Endothelial cell of umbilical vein (primary cell): ENCODE data around the gene SPTBN4. TPM values are rescaled to one million over a fixed set of nuclear protein-coding genes. Genes with fewer than 3 reads are reported as not detected.

ENCODE experiments used
- BruUV-seq: library from RNA; stranded (reverse); fragments of 400-500 nt; replicated peaks from 2 replicates; lab custom pipeline; 2021; lab: Mats Ljungman, UMichigan
- CTCF ChIA-PET: fragments of 300-600, 350-600 bp; sonication (Branson Sonifier 250); formaldehyde crosslinking; loops from one replicate; lab custom pipeline; 2021; ENCODE audit warnings: antibody characterized with exemption, inconsistent platforms; lab: Charles Lee
- POLR2A ChIA-PET: fragments of 300-600, 350-600 bp; sonication (Branson Sonifier 250); formaldehyde crosslinking; loops from one replicate; lab custom pipeline; 2021; ENCODE audit warnings: antibody characterized with exemption, inconsistent platforms; lab: Charles Lee
- DNase-seq: peaks from one replicate; pipeline ENCODE4 v3.0.0-alpha.2; 2011; ENCODE audit warnings: low read depth, low spot score
- FAIRE-seq: peaks from 2 replicates; lab custom pipeline; 2011; peaks lifted over from hg19 to GRCh38; lab: Jason Lieb, UNC
- H2AFZ ChIP-seq: 2 replicates; pipeline ENCODE4 v1.6.0; 2012; ENCODE audit warnings: low read depth, low read length, control low read depth, inconsistent platforms
- H3K27ac ChIP-seq: 2 replicates; pipeline ENCODE4 v1.5.1; 2011; ENCODE audit warnings: low read depth, mild to moderate bottlenecking, control low read depth, low read length, moderate library complexity; ENCODE audit not compliant: insufficient read depth
- H3K27me3 ChIP-seq, 2 experiments: 2 replicates each; pipeline versions ENCODE4 v1.6.0 to v1.6.1; 2011; ENCODE audit warnings: low read length in 2 of 2, mixed read lengths in 1 of 2; ENCODE audit not compliant: control insufficient read depth in 2 of 2, insufficient read depth in 2 of 2
- H3K36me3 ChIP-seq, 2 experiments: 2 replicates in 1 of 2; 3 replicates in 1 of 2; pipeline ENCODE4 v1.5.1; 2011; ENCODE audit warnings: low read length in 2 of 2, mild to moderate bottlenecking in 1 of 2, moderate library complexity in 1 of 2; ENCODE audit not compliant: control insufficient read depth in 2 of 2, insufficient read depth in 2 of 2; ENCODE audit errors: extremely low read depth in 1 of 2
- H3K4me1 ChIP-seq: 3 replicates; pipeline ENCODE4 v1.5.1; 2011; ENCODE audit warnings: mild to moderate bottlenecking, low read length; ENCODE audit not compliant: control insufficient read depth, insufficient read depth; ENCODE audit errors: extremely low read depth
- H3K4me2 ChIP-seq: 2 replicates; pipeline ENCODE4 v1.6.1; 2011; ENCODE audit warnings: low read length, control low read depth, mixed read lengths; ENCODE audit not compliant: insufficient read depth
- H3K4me3 ChIP-seq, 3 experiments: fragments of 200-600 bp in 1 of 3; sonication (generic), shearing (Covaris generic) in 1 of 3; replicated peaks in 1 of 3; 2 replicates each; pipeline ENCODE4 v1.5.1; 2011 to 2016; ENCODE audit warnings: control low read depth in 3 of 3, low read length in 3 of 3, mild to moderate bottlenecking in 2 of 3, inconsistent platforms in 1 of 3, low read depth in 1 of 3, moderate library complexity in 1 of 3; ENCODE audit not compliant: insufficient read depth in 1 of 3
- H3K79me2 ChIP-seq: 2 replicates; pipeline ENCODE4 v1.6.0; 2012; ENCODE audit warnings: low read length, inconsistent platforms; ENCODE audit not compliant: control insufficient read depth, insufficient read depth
- H3K9ac ChIP-seq: replicated peaks from 2 replicates; pipeline ENCODE3; 2011; ENCODE audit warnings: low read length, control low read depth; ENCODE audit not compliant: insufficient read depth; ENCODE audit errors: extremely low read depth
- H3K9me1 ChIP-seq: replicated peaks from 3 replicates; pipeline ENCODE4 v1.6.0; 2011; ENCODE audit warnings: mild to moderate bottlenecking, low read length; ENCODE audit not compliant: control insufficient read depth, insufficient read depth; ENCODE audit errors: extremely low read depth
- H3K9me3 ChIP-seq: replicated peaks from 2 replicates; pipeline ENCODE4 v1.5.1; 2012; ENCODE audit warnings: low read length, inconsistent platforms; ENCODE audit not compliant: control insufficient read depth, insufficient read depth
- H4K20me1 ChIP-seq: replicated peaks from 2 replicates; pipeline ENCODE3; 2011; ENCODE audit warnings: mild to moderate bottlenecking, low read length; ENCODE audit not compliant: control insufficient read depth, insufficient read depth; ENCODE audit errors: extremely low read depth
- EZH2 ChIP-seq: IDR thresholded peaks from 2 replicates; pipeline ENCODE4 v1.6.1; 2012; ENCODE audit warnings: borderline replicate concordance, low read depth, mild to moderate bottlenecking, moderate library complexity, low read length, inconsistent platforms; ENCODE audit not compliant: severe bottlenecking
- JUN ChIP-seq: IDR thresholded peaks from 2 replicates; pipeline ENCODE4 v1.6.1; 2011; ENCODE audit warnings: borderline replicate concordance, low read depth; ENCODE audit not compliant: insufficient read length, insufficient read depth
- POLR2A ChIP-seq: IDR thresholded peaks from 2 replicates; pipeline ENCODE4 v1.6.1; 2012; ENCODE audit warnings: low read depth, mild to moderate bottlenecking, control low read depth, low read length
- dilution Hi-C: fragments of 300-500 bp; cut with MboI; formaldehyde crosslinking; loops from one replicate; pipeline ENCODE4 v1.15.0; 2019; ENCODE audit warnings: low sequenced_read_pairs; ENCODE audit not compliant: extremely low pct_ligation_motif_present
- intact Hi-C: fragments of 100-400 bp; cut with micrococcal nuclease; formaldehyde crosslinking; loops from one replicate; pipeline ENCODE4 v1.10.0; 2022
- polyA plus RNA-seq, 4 experiments: library from polyadenylated mRNA; depleted of rRNA in 3 of 4; stranded (reverse) in 3 of 4; unstranded in 1 of 4; fragments of >200 nt; gene quantifications; 2 replicates each; pipeline versions ENCODE4 v1.2.1 to v1.2.3, GENCODE V29; 2011 to 2012; ENCODE audit warnings: missing spikeins in 1 of 4
- total RNA-seq: library from RNA; stranded (reverse); gene quantifications from 2 replicates; pipeline ENCODE4 v1.2.3, GENCODE V29; 2021
- TF ChIP-seq, protein P1 (sequence below), 2 donors: IDR thresholded peaks; 1 replicate in 1 of 2; 2 replicates in 1 of 2; pipeline ENCODE4 v1.5.1; 2011; ENCODE audit warnings: low read length in 2 of 2, mild to moderate bottlenecking in 2 of 2, moderate library complexity in 2 of 2, control low read depth in 1 of 2, inconsistent platforms in 1 of 2, low read depth in 1 of 2; ENCODE audit not compliant: insufficient read depth in 1 of 2; ENCODE audit errors: extremely low read depth in 1 of 2

SPTBN4 gene
- total and polyA plus RNA-seq, 2 donors (not counting 3 experiments of a cell fraction or from before 2014, with no cell fraction given): 0.33 TPM; not detected in 1

DNA sequence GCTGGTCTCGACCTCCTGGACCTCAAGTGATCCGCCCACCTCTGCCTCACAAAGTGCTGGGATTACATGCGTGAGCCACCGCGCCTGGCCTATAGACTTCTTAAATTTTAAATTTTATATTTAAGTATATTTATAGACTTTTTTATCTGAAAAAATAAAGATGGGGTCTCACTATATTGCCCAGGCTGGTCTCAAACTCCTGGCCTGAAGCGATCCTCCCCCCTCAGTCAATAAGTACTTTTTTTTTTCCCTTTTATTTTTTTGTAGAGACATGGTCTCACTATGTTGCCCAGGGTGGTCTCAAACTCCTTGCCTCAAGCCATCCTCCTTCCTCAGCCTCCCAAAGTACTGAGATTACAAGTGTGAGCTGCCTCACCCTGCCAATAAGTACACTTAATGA is 42.9 kb upstream of the SPTBN4 start:
- Histone ChIP-seq H3K4me3 (peak overlapping the region in 2 of 3 experiments; percentile 4 to 95), H3K27me3 (no peaks in the 10 kb centered on the region), H3K4me2 (peak overlapping the region; percentile 96), H3K9ac (no peak overlapping the region), H3K9me1 (no peaks in the 10 kb centered on the region), H3K27ac (no peak overlapping the region), H3K4me1 (peaks cover 19% of the 10 kb centered on the region), H3K79me2 (peaks cover 30% of the 10 kb centered on the region), H2AFZ (no peak overlapping the region), H3K9me3 (no peaks in the 10 kb centered on the region), H3K36me3 (peaks cover 8 to 9% of the 10 kb centered on the region in 2 experiments), H4K20me1 (no peaks in the 10 kb centered on the region)
- dilution Hi-C loops (no loop called here), intact Hi-C loops (loop anchor here (5.0 kb wide), 1 partner anchor 77 kb away; the partner anchor contains the start of genes C19orf47 and PLD3)
- CTCF ChIA-PET: interaction anchor here (1.9 kb wide), 1 partner anchor 40 kb away, joined by 6 read pairs; no protein-coding TSS in a partner anchor
- BruUV-seq: no TSS peak
- TF ChIP-seq EZH2 (no peak), JUN (no peak), POLR2A (no peak)
- TF ChIP-seq, protein P1, sequence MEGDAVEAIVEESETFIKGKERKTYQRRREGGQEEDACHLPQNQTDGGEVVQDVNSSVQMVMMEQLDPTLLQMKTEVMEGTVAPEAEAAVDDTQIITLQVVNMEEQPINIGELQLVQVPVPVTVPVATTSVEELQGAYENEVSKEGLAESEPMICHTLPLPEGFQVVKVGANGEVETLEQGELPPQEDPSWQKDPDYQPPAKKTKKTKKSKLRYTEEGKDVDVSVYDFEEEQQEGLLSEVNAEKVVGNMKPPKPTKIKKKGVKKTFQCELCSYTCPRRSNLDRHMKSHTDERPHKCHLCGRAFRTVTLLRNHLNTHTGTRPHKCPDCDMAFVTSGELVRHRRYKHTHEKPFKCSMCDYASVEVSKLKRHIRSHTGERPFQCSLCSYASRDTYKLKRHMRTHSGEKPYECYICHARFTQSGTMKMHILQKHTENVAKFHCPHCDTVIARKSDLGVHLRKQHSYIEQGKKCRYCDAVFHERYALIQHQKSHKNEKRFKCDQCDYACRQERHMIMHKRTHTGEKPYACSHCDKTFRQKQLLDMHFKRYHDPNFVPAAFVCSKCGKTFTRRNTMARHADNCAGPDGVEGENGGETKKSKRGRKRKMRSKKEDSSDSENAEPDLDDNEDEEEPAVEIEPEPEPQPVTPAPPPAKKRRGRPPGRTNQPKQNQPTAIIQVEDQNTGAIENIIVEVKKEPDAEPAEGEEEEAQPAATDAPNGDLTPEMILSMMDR (IDR thresholded peaks at IDR 0.05; ENCODE audit: extremely low read depth in 1 of 2, insufficient read depth in 1 of 2, low read depth in 1 of 2, low read length in 2 of 2): no peak
- POLR2A ChIA-PET: interaction anchor here (1.3 kb wide), 1 partner anchor 19 kb away, joined by 4 read pairs; no protein-coding TSS in a partner anchor
- DNase-seq: no peak
- no peak for FAIRE-seq
